ENCODE data around the gene ABCA9.

GRCh38 chr17:69093995-69094394 lies 33.3 kb upstream of the ABCA9 start:
- TF ChIP-seq, protein P1, sequence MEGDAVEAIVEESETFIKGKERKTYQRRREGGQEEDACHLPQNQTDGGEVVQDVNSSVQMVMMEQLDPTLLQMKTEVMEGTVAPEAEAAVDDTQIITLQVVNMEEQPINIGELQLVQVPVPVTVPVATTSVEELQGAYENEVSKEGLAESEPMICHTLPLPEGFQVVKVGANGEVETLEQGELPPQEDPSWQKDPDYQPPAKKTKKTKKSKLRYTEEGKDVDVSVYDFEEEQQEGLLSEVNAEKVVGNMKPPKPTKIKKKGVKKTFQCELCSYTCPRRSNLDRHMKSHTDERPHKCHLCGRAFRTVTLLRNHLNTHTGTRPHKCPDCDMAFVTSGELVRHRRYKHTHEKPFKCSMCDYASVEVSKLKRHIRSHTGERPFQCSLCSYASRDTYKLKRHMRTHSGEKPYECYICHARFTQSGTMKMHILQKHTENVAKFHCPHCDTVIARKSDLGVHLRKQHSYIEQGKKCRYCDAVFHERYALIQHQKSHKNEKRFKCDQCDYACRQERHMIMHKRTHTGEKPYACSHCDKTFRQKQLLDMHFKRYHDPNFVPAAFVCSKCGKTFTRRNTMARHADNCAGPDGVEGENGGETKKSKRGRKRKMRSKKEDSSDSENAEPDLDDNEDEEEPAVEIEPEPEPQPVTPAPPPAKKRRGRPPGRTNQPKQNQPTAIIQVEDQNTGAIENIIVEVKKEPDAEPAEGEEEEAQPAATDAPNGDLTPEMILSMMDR (IDR thresholded peaks at IDR 0.05; ENCODE audit: insufficient read depth, low read depth, low read length): no peak
- no peak for TF ChIP-seq EZH2 (IDR thresholded peaks at IDR 0.05; ENCODE audit: insufficient read depth, low read length)
